Brain microvascular endothelial cell (primary cell): ENCODE results near the gene RNF7.

Experiments
- DNase-seq: peaks from one replicate; pipeline ENCODE4 v3.0.0-alpha.2; 2020
- H3K27ac ChIP-seq: fragments of 250-450 bp; sonication (Bioruptor Pico); 2 replicates; pipeline ENCODE4 v1.5.1; 2020; ENCODE audit warnings: mild to moderate bottlenecking, moderate library complexity
- H3K27me3 ChIP-seq: fragments of 250-450 bp; sonication (Bioruptor Pico); replicated peaks from 2 replicates; pipeline ENCODE4 v1.5.1; 2020; ENCODE audit warnings: mild to moderate bottlenecking
- H3K36me3 ChIP-seq: fragments of 250-450 bp; sonication (Bioruptor Pico); replicated peaks from 2 replicates; pipeline ENCODE4 v1.5.1; 2020; ENCODE audit warnings: mild to moderate bottlenecking
- H3K4me3 ChIP-seq: 2 replicates; pipeline ENCODE4 v1.5.1; 2011; ENCODE audit warnings: low read depth, mild to moderate bottlenecking, control low read depth, low read length, moderate library complexity
- CTCF ChIP-seq: IDR thresholded peaks from 2 replicates; pipeline ENCODE4 v1.5.1; 2011; ENCODE audit warnings: low read depth, mild to moderate bottlenecking, moderate library complexity, low read length, control low read depth, inconsistent platforms; ENCODE audit errors: missing control alignments
- in situ Hi-C: cut with HindIII; loops from 2 replicates; pipeline ENCODE4 v1.10.0; 2017; ENCODE audit warnings: low sequenced_read_pairs, low pct_ligation_motif_present

RNF7 gene

DNA sequence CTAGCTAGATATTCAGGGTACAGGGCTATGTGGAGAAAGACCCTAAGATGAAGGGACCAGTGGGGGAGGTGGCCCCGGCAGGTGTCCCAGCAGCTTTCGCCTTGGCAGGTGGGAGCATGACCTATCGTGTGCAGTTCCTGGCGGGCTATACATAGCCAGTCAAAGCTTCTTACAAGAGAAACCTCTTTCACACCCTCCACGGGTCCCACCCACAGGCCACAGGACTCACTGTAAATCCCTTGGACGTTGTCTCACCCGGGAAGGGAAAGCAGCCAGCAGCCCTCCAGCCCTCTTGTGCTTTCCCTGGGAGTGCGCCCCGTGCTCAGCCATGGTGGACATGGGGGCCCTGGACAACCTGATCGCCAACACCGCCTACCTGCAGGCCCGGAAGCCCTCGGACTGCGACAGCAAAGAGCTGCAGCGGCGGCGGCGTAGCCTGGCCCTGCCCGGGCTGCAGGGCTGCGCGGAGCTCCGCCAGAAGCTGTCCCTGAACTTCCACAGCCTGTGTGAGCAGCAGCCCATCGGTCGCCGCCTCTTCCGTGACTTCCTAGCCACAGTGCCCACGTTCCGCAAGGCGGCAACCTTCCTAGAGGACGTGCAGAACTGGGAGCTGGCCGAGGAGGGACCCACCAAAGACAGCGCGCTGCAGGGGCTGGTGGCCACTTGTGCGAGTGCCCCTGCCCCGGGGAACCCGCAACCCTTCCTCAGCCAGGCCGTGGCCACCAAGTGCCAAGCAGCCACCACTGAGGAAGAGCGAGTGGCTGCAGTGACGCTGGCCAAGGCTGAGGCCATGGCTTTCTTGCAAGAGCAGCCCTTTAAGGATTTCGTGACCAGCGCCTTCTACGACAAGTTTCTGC, 40.1 kb downstream of the RNF7 start:
- H3K36me3 ChIP-seq: no peaks in the 10 kb centered on the region
- no peaks in the 10 kb centered on the region for H3K27me3 ChIP-seq
- no peak overlapping the region for H3K4me3 ChIP-seq
- TF ChIP-seq CTCF: no peak
- in situ Hi-C loops: no loop called here
- no peak for DNase-seq
- no peak overlapping the region for H3K27ac ChIP-seq

DNA sequence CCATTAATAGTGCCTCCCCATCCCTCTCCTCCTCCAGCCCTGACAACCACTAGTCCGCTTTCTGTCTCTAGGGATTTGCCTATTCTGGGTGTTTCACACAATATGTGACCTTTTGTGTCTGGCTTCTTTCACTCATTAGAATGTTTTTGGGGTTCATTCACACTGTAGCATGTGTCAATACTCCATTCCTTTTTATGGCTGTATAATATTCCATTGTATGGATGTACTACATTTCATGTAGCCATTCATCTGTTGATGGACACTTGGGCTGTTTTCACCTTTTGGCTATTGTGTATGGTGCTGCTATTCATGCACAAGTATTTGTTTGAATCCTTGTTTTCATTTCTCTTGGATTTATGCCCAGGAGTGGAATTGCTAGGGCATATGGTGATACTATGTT, 41.6 kb downstream of the RNF7 start:
- no peak for DNase-seq
- H3K4me3 ChIP-seq: no peak overlapping the region
- no peaks in the 10 kb centered on the region for H3K36me3 ChIP-seq
- TF ChIP-seq CTCF: no peak
- no peaks in the 10 kb centered on the region for H3K27me3 ChIP-seq
- no peak overlapping the region for H3K27ac ChIP-seq
- in situ Hi-C loops: no loop called here

GRCh38 chr3:141782386-141782932, 44.4 kb downstream of the RNF7 start:
- in situ Hi-C loops: no loop called here
- peak; percentile 30 for TF ChIP-seq CTCF
- Histone ChIP-seq H3K27me3 (no peaks in the 10 kb centered on the region), H3K4me3 (no peak overlapping the region), H3K27ac (no peak overlapping the region), H3K36me3 (no peaks in the 10 kb centered on the region)
- DNase-seq: no peak

DNA sequence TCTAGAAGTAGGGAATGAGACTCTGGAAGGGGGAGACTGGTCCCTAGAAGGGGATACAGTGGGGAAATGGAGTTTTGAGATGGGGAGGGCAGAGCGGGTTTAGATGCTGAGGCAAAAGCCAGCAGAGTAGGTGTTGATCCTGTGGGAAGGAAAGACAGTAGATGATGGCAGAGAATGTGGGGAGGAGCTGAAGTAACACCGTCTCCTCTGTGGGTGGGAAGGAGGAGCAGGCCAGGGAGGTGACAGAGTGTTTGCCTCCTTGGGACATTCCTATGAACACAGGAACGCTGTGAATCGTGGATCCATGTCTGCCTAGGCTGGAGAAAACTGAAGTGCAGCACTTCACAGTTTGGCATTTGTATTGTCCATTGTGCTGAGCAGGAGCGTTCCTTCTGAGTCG, 45.5 kb downstream of the RNF7 start:
- in situ Hi-C loops: no loop called here
- no peaks in the 10 kb centered on the region for H3K36me3 ChIP-seq
- no peak for TF ChIP-seq CTCF
- DNase-seq: no peak
- no peaks in the 10 kb centered on the region for H3K27me3 ChIP-seq
- H3K27ac ChIP-seq: no peak overlapping the region
- H3K4me3 ChIP-seq: no peak overlapping the region

DNA sequence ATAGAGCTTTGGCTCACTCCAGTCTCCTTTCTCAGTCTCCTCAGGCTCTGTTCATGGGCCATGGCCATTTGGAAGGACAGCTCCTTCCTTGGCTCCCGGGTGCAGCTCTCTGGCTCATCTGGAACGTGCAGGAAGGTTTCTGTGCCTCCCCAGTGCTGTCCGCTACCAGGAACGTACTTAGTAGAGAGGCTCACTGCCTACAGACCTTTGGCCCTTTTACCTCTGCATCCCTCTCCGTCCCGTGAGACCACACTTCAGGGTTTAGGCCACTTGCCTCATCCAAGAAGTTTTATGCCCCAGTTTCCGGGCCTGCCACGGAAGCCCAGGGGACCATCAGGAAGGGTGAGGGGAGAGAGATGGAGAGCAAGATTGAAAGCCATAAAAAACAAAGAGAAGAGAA, 46.0 kb downstream of the RNF7 start:
- TF ChIP-seq CTCF: no peak
- in situ Hi-C loops: no loop called here

More for the DNA sequence above, 46.0 kb downstream of the RNF7 start:
- Histone ChIP-seq H3K27me3 (no peaks in the 10 kb centered on the region), H3K4me3 (no peak overlapping the region), H3K27ac (no peak overlapping the region), H3K36me3 (no peaks in the 10 kb centered on the region)
- no peak for DNase-seq
